Lower lobe of right lung (tissue), 2 donors: ENCODE data around the gene VSIG1. TPM values are rescaled to one million over a fixed set of nuclear protein-coding genes. Genes with fewer than 3 reads are reported as not detected.

ENCODE experiments used
- ATAC-seq, 2 donors: fragments of 200-7000 bp; cut with Tn5 transposase; one replicate each; pipeline ENCODE4 v1.9.1; 2020 to 2022; ENCODE audit warnings: mild to moderate bottlenecking in 2 of 2, moderate library complexity in 2 of 2
- DNase-seq: peaks from one replicate; pipeline ENCODE4 v3.0.0-alpha.2; 2020
- H3K27ac ChIP-seq: fragments of 200-600 bp; one replicate; pipeline ENCODE4 v1.8.0; 2022
- H3K27me3 ChIP-seq: fragments of 200-600 bp; one replicate; pipeline ENCODE4 v1.8.0; 2022; ENCODE audit warnings: low read depth
- H3K36me3 ChIP-seq: fragments of 200-600 bp; one replicate; pipeline ENCODE4 v1.8.0; 2022; ENCODE audit warnings: mild to moderate bottlenecking
- H3K4me1 ChIP-seq: fragments of 200-600 bp; one replicate; pipeline ENCODE4 v1.8.0; 2022
- H3K4me3 ChIP-seq: fragments of 200-600 bp; one replicate; pipeline ENCODE4 v1.8.0; 2022; ENCODE audit warnings: mild to moderate bottlenecking
- H3K9me3 ChIP-seq: fragments of 200-600 bp; one replicate; pipeline ENCODE4 v1.8.0; 2022
- intact Hi-C: fragments of 100-400 bp; cut with DNase I; formaldehyde crosslinking; loops from one replicate; pipeline ENCODE4 v1.11.0; 2022
- total RNA-seq: library from RNA; stranded (reverse); fragmentation: NEBNext Ultra II Directional; extraction: Animal tissue kit (Norgen Biotek cat#: 25700); gene quantifications from one replicate; pipeline ENCODE4 v1.2.1, GENCODE V29; 2021
- TF ChIP-seq, protein P1 (sequence below): fragments of 200-600 bp; IDR thresholded peaks from one replicate; pipeline ENCODE4 v1.8.0; 2022; ENCODE audit warnings: antibody characterized with exemption, mild to moderate bottlenecking
- donor health status: DM: no; HTN: yes; CAD: no; lungs with severe emphysema.

Gene VSIG1
- total RNA-seq, 1 donor from 2014 or later = 1.6 TPM

DNA sequence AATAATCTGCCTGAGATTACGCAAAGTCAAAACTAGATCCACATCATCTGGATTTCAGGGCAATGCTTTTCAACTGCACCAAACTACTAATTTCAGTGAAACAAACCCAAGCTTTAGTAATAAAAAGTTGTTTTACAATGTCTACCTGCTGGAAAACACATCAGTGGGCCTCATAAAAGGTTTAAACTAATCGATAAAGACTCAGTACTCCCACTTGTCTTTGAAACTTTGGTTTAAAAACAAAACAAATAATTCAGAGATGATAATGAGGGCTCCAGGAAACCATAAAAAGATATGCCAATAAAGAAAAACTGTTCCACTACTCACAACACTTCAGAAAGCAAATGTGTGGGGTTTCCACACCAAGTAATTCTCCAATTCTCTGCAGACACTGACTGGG lies 36.2 kb downstream of the VSIG1 start:
- no peak overlapping the region for H3K4me3 ChIP-seq
- H3K9me3 ChIP-seq = no peaks in the 10 kb centered on the region
- H3K4me1 ChIP-seq = no peaks in the 10 kb centered on the region
- no peaks in the 10 kb centered on the region for H3K27me3 ChIP-seq
- no peak overlapping the region for H3K27ac ChIP-seq
- intact Hi-C loops = no loop called here
- no peak for ATAC-seq
- H3K36me3 ChIP-seq = peaks cover 18% of the 10 kb centered on the region
- DNase-seq = no peak
- TF ChIP-seq, protein P1, sequence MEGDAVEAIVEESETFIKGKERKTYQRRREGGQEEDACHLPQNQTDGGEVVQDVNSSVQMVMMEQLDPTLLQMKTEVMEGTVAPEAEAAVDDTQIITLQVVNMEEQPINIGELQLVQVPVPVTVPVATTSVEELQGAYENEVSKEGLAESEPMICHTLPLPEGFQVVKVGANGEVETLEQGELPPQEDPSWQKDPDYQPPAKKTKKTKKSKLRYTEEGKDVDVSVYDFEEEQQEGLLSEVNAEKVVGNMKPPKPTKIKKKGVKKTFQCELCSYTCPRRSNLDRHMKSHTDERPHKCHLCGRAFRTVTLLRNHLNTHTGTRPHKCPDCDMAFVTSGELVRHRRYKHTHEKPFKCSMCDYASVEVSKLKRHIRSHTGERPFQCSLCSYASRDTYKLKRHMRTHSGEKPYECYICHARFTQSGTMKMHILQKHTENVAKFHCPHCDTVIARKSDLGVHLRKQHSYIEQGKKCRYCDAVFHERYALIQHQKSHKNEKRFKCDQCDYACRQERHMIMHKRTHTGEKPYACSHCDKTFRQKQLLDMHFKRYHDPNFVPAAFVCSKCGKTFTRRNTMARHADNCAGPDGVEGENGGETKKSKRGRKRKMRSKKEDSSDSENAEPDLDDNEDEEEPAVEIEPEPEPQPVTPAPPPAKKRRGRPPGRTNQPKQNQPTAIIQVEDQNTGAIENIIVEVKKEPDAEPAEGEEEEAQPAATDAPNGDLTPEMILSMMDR = no peak

DNA sequence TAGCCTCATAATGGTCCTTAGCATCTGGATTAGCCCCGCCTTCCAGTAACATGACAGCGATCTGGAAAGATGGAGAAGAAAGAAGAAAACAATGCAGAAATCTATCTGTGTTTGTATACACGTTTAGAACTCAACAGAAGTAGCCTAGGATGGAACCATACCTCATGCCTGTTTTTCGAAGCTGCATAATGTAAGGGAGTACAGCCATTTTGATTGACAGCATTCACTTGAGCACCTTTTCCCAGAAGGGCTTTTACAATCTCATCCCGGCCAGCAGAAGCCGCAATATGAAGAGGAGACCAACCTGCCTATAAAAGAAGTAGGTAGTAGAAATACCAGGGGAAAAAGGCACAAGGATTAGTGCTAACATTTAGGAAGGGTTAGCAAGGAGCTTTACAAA lies 42.9 kb downstream of the VSIG1 start:
- H3K27me3 ChIP-seq = no peaks in the 10 kb centered on the region
- peaks cover 13% of the 10 kb centered on the region for H3K4me1 ChIP-seq
- no peak for ATAC-seq
- no peaks in the 10 kb centered on the region for H3K9me3 ChIP-seq
- no peak for DNase-seq
- no peak overlapping the region for H3K27ac ChIP-seq
- peaks cover 35% of the 10 kb centered on the region for H3K36me3 ChIP-seq
- TF ChIP-seq, protein P1 = no peak
- H3K4me3 ChIP-seq = no peak overlapping the region
- intact Hi-C loops = no loop called here

DNA sequence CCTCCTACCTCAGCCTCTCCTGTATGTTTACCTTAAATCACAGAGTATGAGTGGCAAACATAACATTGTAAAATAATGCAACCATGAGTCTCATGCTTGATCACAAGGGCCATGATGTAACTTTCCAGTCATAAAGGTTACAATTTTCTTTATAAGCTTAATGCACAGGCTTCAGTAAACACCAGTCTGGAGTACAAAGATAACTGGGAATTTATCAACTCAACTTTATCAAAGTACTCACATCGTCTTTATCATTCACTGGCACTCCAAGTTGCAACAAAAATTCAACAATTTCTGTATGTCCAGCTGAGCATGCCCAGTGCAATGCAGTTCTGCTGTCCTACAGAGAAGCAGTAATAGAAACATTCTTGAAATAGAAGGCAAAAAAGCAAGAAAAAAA lies 43.6 kb downstream of the VSIG1 start:
- Histone ChIP-seq H3K27ac (no peak overlapping the region), H3K9me3 (no peaks in the 10 kb centered on the region), H3K27me3 (no peaks in the 10 kb centered on the region), H3K4me3 (no peak overlapping the region), H3K36me3 (peaks cover 35% of the 10 kb centered on the region), H3K4me1 (peaks cover 13% of the 10 kb centered on the region)
- intact Hi-C loops = no loop called here
- TF ChIP-seq, protein P1 = no peak
- no peak for ATAC-seq
- DNase-seq = no peak

DNA sequence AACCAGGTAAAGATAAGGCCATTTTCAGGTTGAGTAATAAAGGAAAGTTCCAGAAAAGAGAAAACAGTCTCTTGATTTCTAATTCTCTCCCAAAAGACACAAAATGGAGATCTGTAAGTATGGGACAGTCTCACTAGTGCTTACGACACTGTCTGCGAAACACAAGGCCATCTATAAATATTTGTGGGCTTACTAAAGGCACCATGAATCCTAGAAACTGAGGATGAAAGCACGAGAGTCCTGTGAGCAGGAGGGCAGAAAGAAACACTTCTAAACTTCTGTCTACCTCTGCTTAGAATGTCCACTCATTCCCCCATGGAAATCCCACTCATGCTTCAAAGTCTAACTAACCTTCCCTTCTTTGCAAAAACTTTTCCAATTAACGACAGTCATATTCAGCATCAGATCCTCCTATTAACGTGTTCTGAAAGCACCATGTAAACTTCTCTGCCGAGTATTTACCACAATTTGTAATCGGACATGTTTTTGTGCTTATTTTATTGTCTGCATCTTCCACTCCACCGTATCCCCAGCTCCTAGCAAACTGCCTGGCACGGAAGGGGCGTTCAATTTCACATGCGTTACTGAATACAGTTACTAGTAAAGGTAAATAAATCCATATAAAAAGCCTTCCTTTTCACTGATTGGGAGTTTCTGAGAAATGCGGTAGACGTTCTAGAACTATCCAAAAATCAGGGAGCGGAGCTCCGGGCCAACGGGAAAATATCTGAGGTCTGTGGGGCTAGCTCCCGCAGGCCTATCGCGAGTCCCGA lies 45.8 kb downstream of the VSIG1 start:
- Histone ChIP-seq H3K27me3 (no peaks in the 10 kb centered on the region), H3K4me3 (peak overlapping the region; percentile 70), H3K36me3 (peaks cover 18% of the 10 kb centered on the region), H3K4me1 (peaks cover 13% of the 10 kb centered on the region), H3K9me3 (no peaks in the 10 kb centered on the region), H3K27ac (peak overlapping the region; percentile 85)
- TF ChIP-seq, protein P1 = no peak
- no peak for DNase-seq
- ATAC-seq = no peak
- intact Hi-C loops = no loop called here

DNA sequence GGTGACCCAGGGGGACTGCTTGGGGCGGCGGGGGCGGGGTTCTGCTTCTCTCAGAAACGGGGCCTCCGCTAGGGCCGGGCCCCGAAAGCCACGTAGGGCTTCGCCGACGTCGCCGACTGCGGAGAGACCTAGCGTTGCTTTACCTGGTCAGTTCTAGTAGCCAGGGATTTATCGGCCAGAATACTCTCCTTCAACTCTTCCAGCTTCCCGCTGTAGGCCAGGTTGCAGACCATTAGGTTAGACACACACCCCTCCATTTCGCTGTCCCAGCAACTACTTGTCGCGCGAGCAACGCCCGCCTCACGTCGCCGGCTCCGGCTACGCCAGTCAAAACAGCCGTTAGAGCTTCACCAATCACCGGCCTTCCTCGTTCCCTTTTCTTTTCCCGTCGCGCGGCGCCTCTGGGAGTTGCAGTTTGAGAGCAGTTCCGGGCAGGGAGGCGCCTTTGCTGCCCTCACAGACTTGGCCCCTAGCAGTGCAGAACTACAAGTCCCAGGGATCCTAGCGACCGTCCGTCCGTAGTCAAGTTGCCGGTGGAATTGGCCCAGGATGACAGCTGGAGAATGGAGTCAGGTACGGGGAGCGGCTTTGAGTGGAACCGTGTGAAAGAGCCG lies 46.5 kb downstream of the VSIG1 start, which contains the start of the genes ATG4A and PSMD10:
TSS of gene ATG4A (plus strand) at position 515 of the 614 bp plus-strand sequence. CDS start at position 564, 49 bp downstream.
TSS of gene PSMD10 (minus strand) at position 279 of the 614 bp plus-strand sequence. CDS start at position 257, 22 bp downstream.
- H3K27ac ChIP-seq = peak within 1 kb of the TSS; percentile 85
- intact Hi-C loops = no loop called here

More for the DNA sequence above, 46.5 kb downstream of the VSIG1 start, which contains the start of the genes ATG4A and PSMD10:
- TF ChIP-seq, protein P1 = no peak
- Histone ChIP-seq H3K4me1 (peaks cover 13% of the 10 kb centered on the region), H3K27me3 (no peaks in the 10 kb centered on the region), H3K36me3 (peaks cover 16% of the 10 kb centered on the region), H3K4me3 (peak within 1 kb of the TSS; percentile 70), H3K9me3 (no peaks in the 10 kb centered on the region)
- peak; percentile 95 for DNase-seq
- ATAC-seq = peak; percentile 99
